Aorta (tissue), 5 donors: ENCODE measurements around the gene DEFB129. TPM values are rescaled to one million over a fixed set of nuclear protein-coding genes. Genes with fewer than 3 reads are reported as not detected.
A peak's percentile ranks its signal among the peaks of the same experiment; 100 is the strongest.

ENCODE experiments used
- ATAC-seq: fragments of 200-7000 bp; cut with Tn5 transposase; one replicate; pipeline ENCODE4 v1.9.1; 2022; ENCODE audit warnings: moderate library complexity; ENCODE audit not compliant: low FRiP score
- DNase-seq, 2 donors: peaks; one replicate each; pipeline ENCODE4 v3.0.0-alpha.2; 2020
- H3K27ac ChIP-seq, 2 donors: one replicate each; pipeline ENCODE4 v1.5.1; 2013; ENCODE audit warnings: low read length in 2 of 2, mild to moderate bottlenecking in 2 of 2, moderate library complexity in 2 of 2, control low read depth in 1 of 2, inconsistent platforms in 1 of 2, low read depth in 1 of 2
- H3K27me3 ChIP-seq, 2 donors: one replicate each; pipeline ENCODE4 v1.6.1; 2013; ENCODE audit warnings: control low read depth in 1 of 2, low read length in 1 of 2, mild to moderate bottlenecking in 1 of 2, moderate library complexity in 1 of 2; ENCODE audit not compliant: insufficient read depth in 2 of 2, control insufficient read depth in 1 of 2
- H3K36me3 ChIP-seq, 2 donors: one replicate each; pipeline ENCODE4 v1.6.1; 2013; ENCODE audit warnings: control low read depth in 1 of 2, low read length in 1 of 2, mild to moderate bottlenecking in 1 of 2; ENCODE audit not compliant: insufficient read depth in 2 of 2, control insufficient read depth in 1 of 2
- H3K4me1 ChIP-seq, 2 donors: one replicate each; pipeline ENCODE4 v1.6.1; 2013; ENCODE audit warnings: low read length in 2 of 2, control low read depth in 1 of 2, mild to moderate bottlenecking in 1 of 2, moderate library complexity in 1 of 2; ENCODE audit not compliant: insufficient read depth in 2 of 2, control insufficient read depth in 1 of 2
- H3K4me3 ChIP-seq, 2 donors: one replicate each; pipeline ENCODE4 v1.5.1; 2013; ENCODE audit warnings: low read length in 2 of 2, control low read depth in 1 of 2, mild to moderate bottlenecking in 1 of 2
- H3K9me3 ChIP-seq: one replicate; pipeline ENCODE4 v1.6.1; 2013; ENCODE audit warnings: mild to moderate bottlenecking, low read length; ENCODE audit not compliant: control insufficient read depth
- WGBS, 2 donors: extraction: QIAGEN DNeasy Blood & Tissue Kit; methylation state at CpG; one replicate each; pipeline ENCODE4 v1.1.7; 2013; 5-methylcytosine and 5-hydroxymethylcytosine counted together
- intact Hi-C, 2 donors: fragments of 100-400 bp; cut with DNase I; formaldehyde crosslinking; loops; one replicate each; pipeline versions ENCODE4 v1.14.2 to v1.15.0; 2022
- polyA plus RNA-seq, 2 donors: library from polyadenylated mRNA; stranded (reverse); fragments of 200-250 nt; gene quantifications; one replicate each; pipeline ENCODE4 v1.2.3, GENCODE V29; 2013
- total RNA-seq, 2 donors: library from RNA; stranded (reverse); fragmentation: NEBNext Ultra II Directional; extraction: Animal tissue kit (Norgen Biotek cat#: 25700); gene quantifications; one replicate each; pipeline ENCODE4 v1.2.1, GENCODE V29; 2021
- donor health status: healthy with polysubstance abuse.
- donor health status: Bipolar disorder and iron deficiency.
- donor health status: DM: no; HTN: no; CAD: no.
- donor health status: DM: no; HTN: no; CAD: no.
- donor health status: DM: yes; HTN: yes; CAD: no.

Gene DEFB129
- total and polyA plus RNA-seq, 4 donors, result not detected

DNA sequence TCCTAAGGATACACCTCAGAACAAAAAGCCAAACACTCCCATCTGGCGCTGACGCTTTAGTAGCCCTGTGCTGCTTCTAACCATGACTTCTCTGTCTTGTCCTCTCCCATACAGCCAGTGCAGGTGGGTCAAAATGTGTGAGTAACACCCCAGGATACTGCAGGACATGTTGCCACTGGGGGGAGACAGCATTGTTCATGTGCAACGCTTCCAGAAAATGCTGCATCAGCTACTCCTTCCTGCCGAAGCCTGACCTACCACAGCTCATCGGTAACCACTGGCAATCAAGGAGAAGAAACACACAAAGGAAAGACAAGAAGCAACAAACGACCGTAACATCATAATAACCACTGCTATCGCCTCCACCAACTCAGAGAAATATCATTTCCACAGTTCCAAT is 31.9 kb downstream of the DEFB129 start:
- H3K27me3 ChIP-seq, result peaks cover 0 to 2% of the 10 kb centered on the region in 2 donors
- ATAC-seq (no peak), DNase-seq (no peak)
- no peaks in the 10 kb centered on the region for H3K9me3 ChIP-seq
- H3K27ac ChIP-seq, result no peak overlapping the region
- no peak overlapping the region for H3K4me3 ChIP-seq
- intact Hi-C loops, result no loop called here
- H3K36me3 ChIP-seq, result no peaks in the 10 kb centered on the region
- H3K4me1 ChIP-seq, result no peaks in the 10 kb centered on the region
- WGBS, 2 donors, result 44 to 56% methylated on average over 8 of the region's 8 CpGs

DNA sequence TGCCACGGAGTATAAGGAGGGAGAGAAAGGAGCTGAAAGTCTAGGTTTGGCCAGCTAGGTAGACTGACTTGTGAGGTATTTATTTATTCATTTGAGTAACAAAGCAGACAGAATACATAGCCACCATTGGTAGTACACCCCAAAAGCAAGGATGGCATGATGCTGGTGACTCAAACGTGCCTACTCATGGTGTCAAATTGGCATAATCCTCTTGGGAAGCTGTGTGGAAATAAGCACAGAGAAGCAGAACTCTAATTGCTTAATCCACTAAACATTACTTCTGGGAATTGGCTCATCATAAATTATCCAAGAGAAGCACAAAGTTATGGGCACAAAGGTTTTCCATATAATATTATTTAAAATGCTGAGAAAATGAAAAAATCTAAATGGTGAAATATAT is 32.9 kb downstream of the DEFB129 start:
- Histone ChIP-seq H3K4me3 (no peak overlapping the region), H3K9me3 (no peaks in the 10 kb centered on the region), H3K27ac (no peak overlapping the region), H3K27me3 (peaks cover 0 to 2% of the 10 kb centered on the region in 2 donors), H3K4me1 (no peaks in the 10 kb centered on the region), H3K36me3 (no peaks in the 10 kb centered on the region)
- DNase-seq (no peak), ATAC-seq (no peak)
- 52 to 60% methylated on average over 2 of the region's 2 CpGs for WGBS, 2 donors
- intact Hi-C loops, result loop anchor here in 1 of 2 donors (10.0 kb wide), 1 partner anchor 75 kb away; no protein-coding TSS in a partner anchor

- no peaks in the 10 kb centered on the region for H3K36me3 ChIP-seq
- no peak for DNase-seq
- no peaks in the 10 kb centered on the region for H3K9me3 ChIP-seq
- no peak overlapping the region for H3K27ac ChIP-seq
- H3K27me3 ChIP-seq, result no peaks in the 10 kb centered on the region
- WGBS, 2 donors, result 78 to 84% methylated on average over 13 of the region's 13 CpGs
- intact Hi-C loops, result loop anchor here in 1 of 2 donors (10.0 kb wide), 1 partner anchor 71 kb away; no protein-coding TSS in a partner anchor
- H3K4me3 ChIP-seq, result no peak overlapping the region
- no peaks in the 10 kb centered on the region for H3K4me1 ChIP-seq
- no peak for ATAC-seq
These were observed 36.6 kb downstream of the DEFB129 start for GRCh38 chr20:263701-264100.

DNA sequence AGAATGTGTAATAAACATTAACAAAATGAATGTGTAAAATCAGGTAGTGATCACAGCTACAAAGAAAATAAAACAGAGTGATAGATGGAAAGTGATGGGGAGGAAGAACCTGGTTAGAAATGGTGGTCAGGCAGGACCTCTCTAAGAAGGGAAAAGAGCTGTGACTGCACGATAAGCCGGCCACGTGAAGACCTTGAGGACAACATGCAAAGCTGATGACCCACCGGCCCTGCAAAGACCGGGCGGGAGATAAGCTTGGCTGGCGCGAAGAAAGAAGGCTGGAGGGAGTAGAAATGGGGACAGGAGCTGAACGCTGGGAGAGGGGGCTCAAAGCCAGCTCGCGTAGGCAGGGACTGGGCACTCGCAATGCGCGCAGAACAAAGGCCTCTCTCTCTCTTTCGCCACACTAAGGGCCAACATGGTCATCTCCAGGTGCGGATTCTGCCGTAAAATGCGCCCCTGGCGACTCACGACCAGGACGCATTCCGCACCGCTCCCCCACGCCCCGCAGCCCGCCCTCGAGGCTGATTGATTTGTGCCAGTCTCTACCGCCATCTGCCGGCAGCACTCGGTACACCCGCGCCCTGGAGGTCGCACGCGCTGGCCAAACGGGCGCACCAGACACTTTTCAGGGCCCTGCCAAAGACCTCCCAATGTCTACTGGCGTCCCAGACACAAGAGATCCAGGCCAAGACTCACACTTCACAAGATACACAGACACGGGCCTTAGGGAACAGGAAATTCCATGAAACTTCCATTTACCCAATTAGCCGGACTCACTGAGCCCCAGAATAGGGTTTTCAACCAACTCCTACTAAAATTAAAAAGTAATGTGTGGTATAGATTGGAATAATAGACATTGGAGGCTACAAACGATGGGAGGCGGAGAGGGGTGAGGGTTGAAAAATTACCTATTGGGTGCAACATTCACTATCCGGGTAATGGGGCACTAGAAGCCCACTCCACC is 39.8 kb downstream of the DEFB129 start:
- Histone ChIP-seq H3K9me3 (no peaks in the 10 kb centered on the region), H3K4me1 (no peaks in the 10 kb centered on the region), H3K4me3 (peak overlapping the region; percentile 5 to 28), H3K27ac (no peak overlapping the region), H3K27me3 (no peaks in the 10 kb centered on the region), H3K36me3 (no peaks in the 10 kb centered on the region)
- DNase-seq, result peak; percentile 89 to 96
- WGBS, 2 donors, result 5 to 6% methylated on average over 42 to 43 of the region's 43 CpGs
- intact Hi-C loops, result loop anchor here in 1 of 2 donors (2.0 to 10.0 kb wide), 2 partner anchors 58 to 68 kb away; no protein-coding TSS in a partner anchor
- peak; percentile 95 for ATAC-seq

DNA sequence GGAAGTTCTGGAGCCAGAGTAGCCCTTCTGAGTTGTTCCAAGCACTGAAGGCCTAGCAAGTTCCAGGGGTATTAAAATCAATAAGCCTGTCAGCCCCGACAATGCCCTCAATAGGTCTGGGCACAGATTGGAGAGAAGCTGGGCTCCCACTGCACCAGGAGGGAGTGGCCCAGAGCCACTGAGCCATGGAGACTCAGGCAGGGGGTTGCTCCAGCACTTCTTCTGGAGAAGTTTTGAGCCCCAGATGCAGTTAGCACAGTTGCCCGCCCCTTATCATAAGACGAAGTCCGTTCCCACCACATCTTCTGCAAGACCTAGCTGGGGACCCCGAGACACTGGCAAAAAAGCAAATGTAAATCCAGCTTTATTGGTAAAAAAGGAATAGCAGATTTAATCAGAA is 43.5 kb downstream of the DEFB129 start:
- H3K9me3 ChIP-seq, result no peaks in the 10 kb centered on the region
- intact Hi-C loops, result no loop called here
- no peaks in the 10 kb centered on the region for H3K27me3 ChIP-seq
- 89 to 90% methylated on average over 5 of the region's 5 CpGs for WGBS, 2 donors
- H3K36me3 ChIP-seq, result no peaks in the 10 kb centered on the region
- H3K4me1 ChIP-seq, result no peaks in the 10 kb centered on the region
- no peak for DNase-seq
- H3K4me3 ChIP-seq, result no peak overlapping the region
- no peak overlapping the region for H3K27ac ChIP-seq
- ATAC-seq, result no peak

DNA sequence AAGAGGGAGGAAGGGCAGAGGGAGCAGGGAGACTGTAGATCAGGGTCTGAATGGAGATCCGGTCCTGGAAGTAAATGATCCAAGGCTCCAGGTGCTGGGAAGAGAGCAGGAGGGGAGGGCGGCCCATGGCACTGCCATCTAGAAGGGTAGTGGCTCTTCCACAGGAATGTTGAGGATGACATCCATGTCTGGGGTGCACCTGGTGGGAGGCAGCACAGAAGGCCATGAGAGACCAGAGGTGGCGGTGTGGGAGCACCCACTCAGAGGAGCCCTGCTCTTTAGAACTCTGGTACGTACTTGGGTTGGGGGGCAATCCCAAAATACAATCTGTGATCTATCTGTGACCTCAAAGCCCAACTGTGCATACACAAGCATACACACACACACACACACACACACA is 44.0 kb downstream of the DEFB129 start:
- H3K4me3 ChIP-seq, result no peak overlapping the region
- intact Hi-C loops, result no loop called here
- no peaks in the 10 kb centered on the region for H3K9me3 ChIP-seq
- H3K27ac ChIP-seq, result no peak overlapping the region
- H3K27me3 ChIP-seq, result no peaks in the 10 kb centered on the region
- H3K4me1 ChIP-seq, result no peaks in the 10 kb centered on the region
- no peak for ATAC-seq
- no peak for DNase-seq
- H3K36me3 ChIP-seq, result no peaks in the 10 kb centered on the region
- WGBS, 2 donors, result 92 to 95% methylated on average over 4 of the region's 4 CpGs

GRCh38 chr20:271528-271927 is 44.5 kb downstream of the DEFB129 start:
- Histone ChIP-seq H3K4me1 (no peaks in the 10 kb centered on the region), H3K27ac (no peak overlapping the region), H3K4me3 (no peak overlapping the region), H3K27me3 (no peaks in the 10 kb centered on the region), H3K9me3 (no peaks in the 10 kb centered on the region), H3K36me3 (no peaks in the 10 kb centered on the region)
- ATAC-seq (no peak), DNase-seq (no peak)
- intact Hi-C loops, result no loop called here

DNA sequence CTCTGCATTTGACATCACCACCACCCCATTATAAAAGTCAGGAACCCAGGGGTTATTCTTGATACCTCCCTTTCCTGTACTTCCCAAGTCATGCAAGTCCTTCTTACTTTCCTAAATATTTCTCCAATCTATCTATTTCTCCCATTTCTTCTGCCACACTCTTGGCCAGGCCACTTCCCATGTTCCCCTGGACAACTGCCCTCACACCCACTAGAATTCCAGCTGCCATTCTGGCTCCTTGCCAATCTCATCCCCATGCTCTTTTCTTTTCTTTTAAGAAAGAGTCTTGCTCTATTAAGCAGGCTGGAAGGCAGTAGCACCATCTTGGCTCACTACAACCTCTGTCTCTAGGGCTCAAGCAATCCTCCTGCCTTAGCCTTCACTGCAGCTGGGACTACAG is 45.7 kb downstream of the DEFB129 start:
- ATAC-seq (no peak), DNase-seq (no peak)
- H3K27ac ChIP-seq, result no peak overlapping the region
- no peaks in the 10 kb centered on the region for H3K4me1 ChIP-seq
- H3K27me3 ChIP-seq, result no peaks in the 10 kb centered on the region
- intact Hi-C loops, result no loop called here
- no peaks in the 10 kb centered on the region for H3K9me3 ChIP-seq
- peaks cover 0 to 3% of the 10 kb centered on the region in 2 donors for H3K36me3 ChIP-seq
- no peak overlapping the region for H3K4me3 ChIP-seq

DNA sequence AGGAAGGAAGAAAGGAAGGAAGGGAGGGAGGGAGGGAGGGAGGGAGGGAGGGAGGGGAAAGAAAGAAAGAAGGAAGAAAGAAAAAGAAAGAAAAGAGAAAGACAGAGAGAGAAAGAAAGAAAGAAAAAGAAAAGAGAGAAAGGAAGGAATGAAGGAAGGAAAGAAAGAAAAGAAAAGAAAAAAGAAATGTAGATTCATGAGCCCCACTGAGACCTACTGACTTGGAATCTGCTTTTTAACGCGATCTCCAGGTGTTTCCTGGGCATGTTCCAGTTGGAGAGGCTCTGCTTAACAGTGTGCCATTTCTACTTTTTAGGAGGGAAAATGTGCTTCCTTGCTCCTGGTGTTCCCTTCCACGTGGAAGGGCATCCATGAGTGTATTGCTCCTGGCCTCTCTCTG is 46.8 kb downstream of the DEFB129 start:
- 54 to 75% methylated on average over 3 of the region's 3 CpGs for WGBS, 2 donors
- intact Hi-C loops, result no loop called here
- Histone ChIP-seq H3K27me3 (no peaks in the 10 kb centered on the region), H3K27ac (no peak overlapping the region), H3K4me1 (no peaks in the 10 kb centered on the region), H3K4me3 (no peak overlapping the region), H3K9me3 (no peaks in the 10 kb centered on the region), H3K36me3 (peaks cover 0 to 3% of the 10 kb centered on the region in 2 donors)
- no peak for ATAC-seq
- no peak for DNase-seq
